WTC11 (cell line): ENCODE measurements around the gene PKIG. TPM values are rescaled to one million over a fixed set of nuclear protein-coding genes. Genes with fewer than 3 reads are reported as not detected.

Experiments
- ATAC-seq: fragments of 200-7000 bp; cut with Tn5 transposase; 2 replicates; pipeline ENCODE4 v1.10.0; 2021; ENCODE audit warnings: mild to moderate bottlenecking, moderate library complexity
- CTCF ChIA-PET: fragments of 300-600 bp; sonication (Branson Sonifier 250); formaldehyde crosslinking; loops from one replicate; lab custom pipeline; 2021; ENCODE audit warnings: antibody characterized with exemption; lab: Charles Lee
- POLR2A ChIA-PET: fragments of 350-600 bp; sonication (Branson Sonifier 250); formaldehyde crosslinking; loops from one replicate; lab custom pipeline; 2021; ENCODE audit warnings: antibody characterized with exemption; lab: Charles Lee
- DNase-seq: peaks from one replicate; pipeline ENCODE4 v3.0.0; 2021; ENCODE audit warnings: low spot score
- H3K27ac Mint-ChIP-seq: 2 replicates; pipeline ENCODE4 v1.8.0; 2021; ENCODE audit warnings: mixed read lengths
- H3K27me3 Mint-ChIP-seq: 2 replicates; pipeline ENCODE4 v1.8.0; 2021; ENCODE audit warnings: low read depth, mild to moderate bottlenecking, moderate library complexity, mixed read lengths
- H3K36me3 Mint-ChIP-seq: 2 replicates; pipeline ENCODE4 v1.8.0; 2021; ENCODE audit warnings: mixed read lengths
- H3K4me1 Mint-ChIP-seq: 2 replicates; pipeline ENCODE4 v1.8.0; 2022; ENCODE audit warnings: mixed read lengths
- H3K4me3 Mint-ChIP-seq: 2 replicates; pipeline ENCODE4 v1.8.0; 2021; ENCODE audit warnings: mild to moderate bottlenecking, moderate library complexity, mixed read lengths
- H3K9me3 Mint-ChIP-seq: 2 replicates; pipeline ENCODE4 v1.8.0; 2021; ENCODE audit warnings: mixed read lengths
- CREB1 ChIP-seq: sonication (generic); formaldehyde crosslinking; IDR thresholded peaks from 2 replicates; pipeline ENCODE4 v1.8.0; 2023; ENCODE audit warnings: mild to moderate bottlenecking, missing genetic modification reagents
- FOXP1 ChIP-seq: sonication (generic); formaldehyde crosslinking; IDR thresholded peaks from 2 replicates; pipeline ENCODE4 v1.8.0; 2022; ENCODE audit warnings: missing genetic modification reagents, mild to moderate bottlenecking, moderate library complexity, borderline replicate concordance
- HMGA2 ChIP-seq: fragments of 250-450 bp; sonication (Bioruptor Pico); IDR thresholded peaks from 2 replicates; pipeline ENCODE4 v1.4.0; 2021; ENCODE audit warnings: mild to moderate bottlenecking, moderate library complexity
- IRF2 ChIP-seq: sonication (generic); formaldehyde crosslinking; IDR thresholded peaks from 2 replicates; pipeline ENCODE4 v1.8.0; 2022; ENCODE audit warnings: low read depth, missing genetic modification reagents, borderline replicate concordance
- MXD4 ChIP-seq: fragments of 250-450 bp; sonication (Bioruptor Pico); IDR thresholded peaks from 2 replicates; pipeline ENCODE4 v1.8.0; 2021; ENCODE audit warnings: mild to moderate bottlenecking, moderate library complexity, borderline replicate concordance
- MYBL2 ChIP-seq: sonication (generic); formaldehyde crosslinking; IDR thresholded peaks from 2 replicates; pipeline ENCODE4 v1.8.1; 2023; ENCODE audit warnings: mild to moderate bottlenecking, moderate library complexity, missing genetic modification reagents
- NFE2L1 ChIP-seq: sonication (generic); formaldehyde crosslinking; IDR thresholded peaks from 2 replicates; pipeline ENCODE4 v1.8.1; 2023; ENCODE audit warnings: missing genetic modification reagents
- OVOL2 ChIP-seq: fragments of 250-450 bp; sonication (Bioruptor Pico); IDR thresholded peaks from 2 replicates; pipeline ENCODE4 v1.9.0; 2021; ENCODE audit warnings: mild to moderate bottlenecking, borderline replicate concordance
- RELA ChIP-seq: sonication (generic); formaldehyde crosslinking; IDR thresholded peaks from 2 replicates; pipeline ENCODE4 v1.8.1; 2022; ENCODE audit warnings: missing genetic modification reagents, mild to moderate bottlenecking, borderline replicate concordance
- RORB ChIP-seq: fragments of 250-450 bp; sonication (Bioruptor Pico); IDR thresholded peaks from 2 replicates; pipeline ENCODE4 v1.9.0; 2021; ENCODE audit warnings: mild to moderate bottlenecking
- SOX15 ChIP-seq: fragments of 250-450 bp; sonication (Bioruptor Pico); IDR thresholded peaks from 2 replicates; pipeline ENCODE4 v1.9.0; 2021; ENCODE audit warnings: mild to moderate bottlenecking
- TP53 ChIP-seq: sonication (generic); formaldehyde crosslinking; IDR thresholded peaks from 2 replicates; pipeline ENCODE4 v1.8.1; 2023; ENCODE audit warnings: mild to moderate bottlenecking, missing genetic modification reagents
- ZBTB21 ChIP-seq: sonication (generic); formaldehyde crosslinking; IDR thresholded peaks from 2 replicates; pipeline ENCODE4 v1.8.1; 2023; ENCODE audit warnings: mild to moderate bottlenecking, missing genetic modification reagents, borderline replicate concordance
- ZNF232 ChIP-seq: sonication (generic); formaldehyde crosslinking; IDR thresholded peaks from 2 replicates; pipeline ENCODE4 v1.8.0; 2022; ENCODE audit warnings: mild to moderate bottlenecking, missing genetic modification reagents
- ZNF263 ChIP-seq: sonication (generic); formaldehyde crosslinking; IDR thresholded peaks from 2 replicates; pipeline ENCODE4 v1.8.1; 2022; ENCODE audit warnings: low read depth, mild to moderate bottlenecking, moderate library complexity, missing genetic modification reagents
- ZNF317 ChIP-seq: sonication (generic); formaldehyde crosslinking; IDR thresholded peaks from 2 replicates; pipeline ENCODE4 v1.8.1; 2023; ENCODE audit warnings: low read depth, mild to moderate bottlenecking, moderate library complexity, missing genetic modification reagents, borderline replicate concordance
- total RNA-seq: library from RNA; stranded (reverse); gene quantifications from 3 replicates; pipeline ENCODE4 v1.2.3, GENCODE V29; 2021
- TF ChIP-seq, protein P1 (sequence below): sonication (generic); formaldehyde crosslinking; IDR thresholded peaks from 2 replicates; pipeline ENCODE4 v1.8.1; 2023; ENCODE audit warnings: mild to moderate bottlenecking, missing genetic modification reagents, borderline replicate concordance
- TF ChIP-seq, protein P2 (sequence below): fragments of 250-450 bp; sonication (Bioruptor Pico); IDR thresholded peaks from 2 replicates; pipeline ENCODE4 v1.9.0; 2021; ENCODE audit warnings: mild to moderate bottlenecking
- TF ChIP-seq, protein P3 (sequence below): sonication (generic); formaldehyde crosslinking; IDR thresholded peaks from 2 replicates; pipeline ENCODE4 v1.8.1; 2022; ENCODE audit warnings: low read depth, mild to moderate bottlenecking, moderate library complexity, missing genetic modification reagents, borderline replicate concordance
- TF ChIP-seq, protein P4 (sequence below): sonication (generic); formaldehyde crosslinking; IDR thresholded peaks from 2 replicates; pipeline ENCODE4 v1.8.1; 2023; ENCODE audit warnings: mild to moderate bottlenecking, moderate library complexity, missing genetic modification reagents
- TF ChIP-seq, protein P5 (sequence below): fragments of 200-600 bp; IDR thresholded peaks from 2 replicates; pipeline ENCODE4 v1.8.0; 2022; ENCODE audit warnings: antibody characterized with exemption
- TF ChIP-seq, protein P6 (sequence below): sonication (generic); formaldehyde crosslinking; IDR thresholded peaks from 2 replicates; pipeline ENCODE4 v1.8.0; 2022; ENCODE audit warnings: mild to moderate bottlenecking, missing genetic modification reagents

The PKIG gene
- total RNA-seq, 1 experiment from 2014 or later: 22.7 TPM

DNA sequence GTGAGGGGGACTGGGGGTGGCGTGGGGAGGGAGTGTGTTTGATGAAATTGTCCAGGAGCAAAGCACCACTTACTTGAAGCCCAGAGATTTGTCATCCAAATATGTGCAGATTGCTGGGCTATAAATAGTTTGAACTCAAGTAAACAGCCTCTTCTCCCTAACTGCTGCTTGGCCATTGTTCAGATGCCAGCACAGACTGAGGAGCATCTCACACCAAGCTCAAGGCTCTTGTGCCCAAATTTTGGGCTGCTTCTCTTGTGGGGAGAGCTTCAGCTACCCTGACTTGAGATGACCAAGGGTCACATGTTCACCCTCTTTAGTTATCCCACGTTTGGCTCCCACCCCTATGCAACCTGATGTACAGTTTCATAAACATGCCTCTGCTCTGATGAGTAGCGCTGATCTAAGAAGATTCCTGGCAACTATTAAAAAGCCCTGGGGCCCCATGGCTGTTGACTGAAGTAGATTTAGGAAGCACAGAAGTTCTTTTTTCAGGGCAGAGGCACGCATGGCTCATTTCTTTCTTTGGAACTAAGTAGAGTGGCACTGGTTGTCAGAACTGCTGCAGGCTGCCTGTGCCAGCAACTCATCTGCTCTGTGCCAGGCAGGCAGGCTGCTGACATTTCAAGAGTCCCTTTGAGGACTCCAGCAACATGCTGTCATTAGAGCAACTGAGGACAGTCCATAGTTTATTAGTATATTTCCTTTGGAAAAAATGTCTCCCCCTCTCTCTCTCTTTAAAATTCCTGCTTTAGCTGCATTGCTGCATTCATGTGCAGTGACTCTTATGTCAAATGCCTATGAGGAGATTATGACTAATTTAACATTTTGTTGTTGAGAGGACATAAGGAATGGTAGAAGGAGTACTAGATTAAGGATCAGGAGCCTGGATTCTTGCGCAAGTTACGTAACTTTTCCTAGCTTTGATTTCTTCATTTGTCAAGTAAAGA lies 9.6 kb upstream of the PKIG start:
- Mint-ChIP-seq H3K36me3 (no peaks in the 10 kb centered on the region), H3K27me3 (no peaks in the 10 kb centered on the region), H3K4me1 (no peaks in the 10 kb centered on the region), H3K4me3 (no peak overlapping the region), H3K9me3 (no peaks in the 10 kb centered on the region), H3K27ac (peak overlapping the region; percentile 42; the same call in 1 of the 2 replicates)
- DNase-seq: no peak
- POLR2A ChIA-PET: no interaction called here
- CTCF ChIA-PET: interaction anchor here (1.3 kb wide), 1 partner anchor 10 kb away, joined by 3 read pairs; no protein-coding TSS in a partner anchor
- ATAC-seq: no peak
- TF ChIP-seq, protein P1, sequence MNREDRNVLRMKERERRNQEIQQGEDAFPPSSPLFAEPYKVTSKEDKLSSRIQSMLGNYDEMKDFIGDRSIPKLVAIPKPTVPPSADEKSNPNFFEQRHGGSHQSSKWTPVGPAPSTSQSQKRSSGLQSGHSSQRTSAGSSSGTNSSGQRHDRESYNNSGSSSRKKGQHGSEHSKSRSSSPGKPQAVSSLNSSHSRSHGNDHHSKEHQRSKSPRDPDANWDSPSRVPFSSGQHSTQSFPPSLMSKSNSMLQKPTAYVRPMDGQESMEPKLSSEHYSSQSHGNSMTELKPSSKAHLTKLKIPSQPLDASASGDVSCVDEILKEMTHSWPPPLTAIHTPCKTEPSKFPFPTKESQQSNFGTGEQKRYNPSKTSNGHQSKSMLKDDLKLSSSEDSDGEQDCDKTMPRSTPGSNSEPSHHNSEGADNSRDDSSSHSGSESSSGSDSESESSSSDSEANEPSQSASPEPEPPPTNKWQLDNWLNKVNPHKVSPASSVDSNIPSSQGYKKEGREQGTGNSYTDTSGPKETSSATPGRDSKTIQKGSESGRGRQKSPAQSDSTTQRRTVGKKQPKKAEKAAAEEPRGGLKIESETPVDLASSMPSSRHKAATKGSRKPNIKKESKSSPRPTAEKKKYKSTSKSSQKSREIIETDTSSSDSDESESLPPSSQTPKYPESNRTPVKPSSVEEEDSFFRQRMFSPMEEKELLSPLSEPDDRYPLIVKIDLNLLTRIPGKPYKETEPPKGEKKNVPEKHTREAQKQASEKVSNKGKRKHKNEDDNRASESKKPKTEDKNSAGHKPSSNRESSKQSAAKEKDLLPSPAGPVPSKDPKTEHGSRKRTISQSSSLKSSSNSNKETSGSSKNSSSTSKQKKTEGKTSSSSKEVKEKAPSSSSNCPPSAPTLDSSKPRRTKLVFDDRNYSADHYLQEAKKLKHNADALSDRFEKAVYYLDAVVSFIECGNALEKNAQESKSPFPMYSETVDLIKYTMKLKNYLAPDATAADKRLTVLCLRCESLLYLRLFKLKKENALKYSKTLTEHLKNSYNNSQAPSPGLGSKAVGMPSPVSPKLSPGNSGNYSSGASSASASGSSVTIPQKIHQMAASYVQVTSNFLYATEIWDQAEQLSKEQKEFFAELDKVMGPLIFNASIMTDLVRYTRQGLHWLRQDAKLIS (CRISPR knock-in tag): no peak
- TF ChIP-seq RORB (CRISPR knock-in tag) (no peak), OVOL2 (CRISPR knock-in tag) (no peak), MYBL2 (CRISPR knock-in tag) (no peak), RELA (CRISPR knock-in tag) (no peak), ZNF317 (no peak), ZNF232 (CRISPR knock-in tag) (no peak), FOXP1 (CRISPR knock-in tag) (no peak), ZBTB21 (no peak), MXD4 (CRISPR knock-in tag) (no peak)
- TF ChIP-seq, protein P2, sequence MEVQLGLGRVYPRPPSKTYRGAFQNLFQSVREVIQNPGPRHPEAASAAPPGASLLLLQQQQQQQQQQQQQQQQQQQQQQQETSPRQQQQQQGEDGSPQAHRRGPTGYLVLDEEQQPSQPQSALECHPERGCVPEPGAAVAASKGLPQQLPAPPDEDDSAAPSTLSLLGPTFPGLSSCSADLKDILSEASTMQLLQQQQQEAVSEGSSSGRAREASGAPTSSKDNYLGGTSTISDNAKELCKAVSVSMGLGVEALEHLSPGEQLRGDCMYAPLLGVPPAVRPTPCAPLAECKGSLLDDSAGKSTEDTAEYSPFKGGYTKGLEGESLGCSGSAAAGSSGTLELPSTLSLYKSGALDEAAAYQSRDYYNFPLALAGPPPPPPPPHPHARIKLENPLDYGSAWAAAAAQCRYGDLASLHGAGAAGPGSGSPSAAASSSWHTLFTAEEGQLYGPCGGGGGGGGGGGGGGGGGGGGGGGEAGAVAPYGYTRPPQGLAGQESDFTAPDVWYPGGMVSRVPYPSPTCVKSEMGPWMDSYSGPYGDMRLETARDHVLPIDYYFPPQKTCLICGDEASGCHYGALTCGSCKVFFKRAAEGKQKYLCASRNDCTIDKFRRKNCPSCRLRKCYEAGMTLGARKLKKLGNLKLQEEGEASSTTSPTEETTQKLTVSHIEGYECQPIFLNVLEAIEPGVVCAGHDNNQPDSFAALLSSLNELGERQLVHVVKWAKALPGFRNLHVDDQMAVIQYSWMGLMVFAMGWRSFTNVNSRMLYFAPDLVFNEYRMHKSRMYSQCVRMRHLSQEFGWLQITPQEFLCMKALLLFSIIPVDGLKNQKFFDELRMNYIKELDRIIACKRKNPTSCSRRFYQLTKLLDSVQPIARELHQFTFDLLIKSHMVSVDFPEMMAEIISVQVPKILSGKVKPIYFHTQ (CRISPR knock-in tag): no peak
- TF ChIP-seq, protein P3, sequence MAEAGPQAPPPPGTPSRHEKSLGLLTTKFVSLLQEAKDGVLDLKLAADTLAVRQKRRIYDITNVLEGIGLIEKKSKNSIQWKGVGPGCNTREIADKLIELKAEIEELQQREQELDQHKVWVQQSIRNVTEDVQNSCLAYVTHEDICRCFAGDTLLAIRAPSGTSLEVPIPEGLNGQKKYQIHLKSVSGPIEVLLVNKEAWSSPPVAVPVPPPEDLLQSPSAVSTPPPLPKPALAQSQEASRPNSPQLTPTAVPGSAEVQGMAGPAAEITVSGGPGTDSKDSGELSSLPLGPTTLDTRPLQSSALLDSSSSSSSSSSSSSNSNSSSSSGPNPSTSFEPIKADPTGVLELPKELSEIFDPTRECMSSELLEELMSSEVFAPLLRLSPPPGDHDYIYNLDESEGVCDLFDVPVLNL: no peak

DNA sequence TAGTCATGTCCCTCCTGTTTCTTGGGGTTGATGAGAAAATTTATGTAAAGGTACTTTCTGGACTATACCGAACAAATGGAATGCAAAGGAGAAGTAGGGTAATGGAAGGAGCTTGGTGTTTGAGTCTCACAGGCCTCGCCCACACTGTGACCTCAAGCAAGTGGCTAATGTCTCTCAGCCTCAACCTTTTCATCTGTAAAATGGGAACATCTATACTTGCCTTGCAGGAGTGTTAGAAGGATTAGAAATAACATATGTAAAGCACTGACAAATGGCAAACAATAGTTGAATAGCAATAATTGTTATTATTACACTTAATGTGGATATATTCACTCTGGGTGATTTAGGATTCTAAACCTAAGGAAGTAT lies 8.9 kb upstream of the PKIG start:
- ATAC-seq (no peak), DNase-seq (no peak)
- H3K4me3 Mint-ChIP-seq: no peak overlapping the region
- H3K27me3 Mint-ChIP-seq: no peaks in the 10 kb centered on the region
- H3K4me1 Mint-ChIP-seq: no peaks in the 10 kb centered on the region
- no peaks in the 10 kb centered on the region for H3K9me3 Mint-ChIP-seq
- no peak overlapping the region for H3K27ac Mint-ChIP-seq
- CTCF ChIA-PET: interaction anchor here (1.3 kb wide), 1 partner anchor 10 kb away, joined by 3 read pairs; no protein-coding TSS in a partner anchor
- H3K36me3 Mint-ChIP-seq: no peaks in the 10 kb centered on the region
- POLR2A ChIA-PET: no interaction called here
- TF ChIP-seq TP53 (CRISPR knock-in tag): no peak
- TF ChIP-seq ZBTB21: no peak
- no peak for TF ChIP-seq NFE2L1 (CRISPR knock-in tag)
- TF ChIP-seq RORB (CRISPR knock-in tag): no peak
- TF ChIP-seq, protein P4, sequence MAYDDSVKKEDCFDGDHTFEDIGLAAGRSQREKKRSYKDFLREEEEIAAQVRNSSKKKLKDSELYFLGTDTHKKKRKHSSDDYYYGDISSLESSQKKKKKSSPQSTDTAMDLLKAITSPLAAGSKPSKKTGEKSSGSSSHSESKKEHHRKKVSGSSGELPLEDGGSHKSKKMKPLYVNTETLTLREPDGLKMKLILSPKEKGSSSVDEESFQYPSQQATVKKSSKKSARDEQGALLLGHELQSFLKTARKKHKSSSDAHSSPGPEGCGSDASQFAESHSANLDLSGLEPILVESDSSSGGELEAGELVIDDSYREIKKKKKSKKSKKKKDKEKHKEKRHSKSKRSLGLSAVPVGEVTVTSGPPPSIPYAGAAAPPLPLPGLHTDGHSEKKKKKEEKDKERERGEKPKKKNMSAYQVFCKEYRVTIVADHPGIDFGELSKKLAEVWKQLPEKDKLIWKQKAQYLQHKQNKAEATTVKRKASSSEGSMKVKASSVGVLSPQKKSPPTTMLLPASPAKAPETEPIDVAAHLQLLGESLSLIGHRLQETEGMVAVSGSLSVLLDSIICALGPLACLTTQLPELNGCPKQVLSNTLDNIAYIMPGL: no peak
- TF ChIP-seq CREB1 (CRISPR knock-in tag): no peak
- no peak for TF ChIP-seq SOX15 (CRISPR knock-in tag)
- TF ChIP-seq IRF2 (CRISPR knock-in tag): no peak
- TF ChIP-seq, protein P5, sequence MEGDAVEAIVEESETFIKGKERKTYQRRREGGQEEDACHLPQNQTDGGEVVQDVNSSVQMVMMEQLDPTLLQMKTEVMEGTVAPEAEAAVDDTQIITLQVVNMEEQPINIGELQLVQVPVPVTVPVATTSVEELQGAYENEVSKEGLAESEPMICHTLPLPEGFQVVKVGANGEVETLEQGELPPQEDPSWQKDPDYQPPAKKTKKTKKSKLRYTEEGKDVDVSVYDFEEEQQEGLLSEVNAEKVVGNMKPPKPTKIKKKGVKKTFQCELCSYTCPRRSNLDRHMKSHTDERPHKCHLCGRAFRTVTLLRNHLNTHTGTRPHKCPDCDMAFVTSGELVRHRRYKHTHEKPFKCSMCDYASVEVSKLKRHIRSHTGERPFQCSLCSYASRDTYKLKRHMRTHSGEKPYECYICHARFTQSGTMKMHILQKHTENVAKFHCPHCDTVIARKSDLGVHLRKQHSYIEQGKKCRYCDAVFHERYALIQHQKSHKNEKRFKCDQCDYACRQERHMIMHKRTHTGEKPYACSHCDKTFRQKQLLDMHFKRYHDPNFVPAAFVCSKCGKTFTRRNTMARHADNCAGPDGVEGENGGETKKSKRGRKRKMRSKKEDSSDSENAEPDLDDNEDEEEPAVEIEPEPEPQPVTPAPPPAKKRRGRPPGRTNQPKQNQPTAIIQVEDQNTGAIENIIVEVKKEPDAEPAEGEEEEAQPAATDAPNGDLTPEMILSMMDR: no peak
- no peak for TF ChIP-seq HMGA2 (CRISPR knock-in tag)
- TF ChIP-seq, protein P6, sequence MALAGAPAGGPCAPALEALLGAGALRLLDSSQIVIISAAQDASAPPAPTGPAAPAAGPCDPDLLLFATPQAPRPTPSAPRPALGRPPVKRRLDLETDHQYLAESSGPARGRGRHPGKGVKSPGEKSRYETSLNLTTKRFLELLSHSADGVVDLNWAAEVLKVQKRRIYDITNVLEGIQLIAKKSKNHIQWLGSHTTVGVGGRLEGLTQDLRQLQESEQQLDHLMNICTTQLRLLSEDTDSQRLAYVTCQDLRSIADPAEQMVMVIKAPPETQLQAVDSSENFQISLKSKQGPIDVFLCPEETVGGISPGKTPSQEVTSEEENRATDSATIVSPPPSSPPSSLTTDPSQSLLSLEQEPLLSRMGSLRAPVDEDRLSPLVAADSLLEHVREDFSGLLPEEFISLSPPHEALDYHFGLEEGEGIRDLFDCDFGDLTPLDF: no peak
- TF ChIP-seq ZNF263: no peak
